H1 (cell line): ENCODE measurements around the gene OTOGL. TPM values are rescaled to one million over a fixed set of nuclear protein-coding genes. Genes with fewer than 3 reads are reported as not detected.

Source experiments
- CTCF ChIA-PET: fragments of 300-600 bp; sonication (Branson Sonifier 250); formaldehyde crosslinking; loops from one replicate; lab custom pipeline; 2021; ENCODE audit not compliant: partially characterized antibody; lab: Charles Lee
- POLR2A ChIA-PET: fragments of 300-600 bp; sonication (Branson Sonifier 250); formaldehyde crosslinking; loops from one replicate; lab custom pipeline; 2021; ENCODE audit warnings: inconsistent platforms; ENCODE audit not compliant: partially characterized antibody; lab: Charles Lee
- DNase-seq, 2 experiments: peaks; one replicate each; pipeline versions ENCODE4 v3.0.0 to v3.0.0-alpha.2; 2010 to 2022; ENCODE audit warnings: low spot score in 2 of 2, low read depth in 1 of 2, mixed read lengths in 1 of 2
- FAIRE-seq: peaks from 2 replicates; lab custom pipeline; 2011; peaks lifted over from hg19 to GRCh38; lab: Jason Lieb, UNC
- H2AFZ ChIP-seq: 2 replicates; pipeline ENCODE4 v1.8.1; 2012; ENCODE audit warnings: low read length, inconsistent platforms
- H2AK5ac ChIP-seq: 2 replicates; pipeline ENCODE4 v1.6.1; 2013; ENCODE audit warnings: low read depth, low read length
- H2BK120ac ChIP-seq: replicated peaks from 2 replicates; pipeline ENCODE3; 2013; ENCODE audit warnings: low read depth, low read length, inconsistent platforms
- H2BK12ac ChIP-seq: 2 replicates; pipeline ENCODE4 v1.6.1; 2013; ENCODE audit warnings: low read depth, low read length
- H2BK15ac ChIP-seq: 2 replicates; pipeline ENCODE4 v1.6.1; 2013; ENCODE audit warnings: low read length
- H2BK20ac ChIP-seq: 2 replicates; pipeline ENCODE4 v1.6.1; 2013; ENCODE audit warnings: low read length
- H2BK5ac ChIP-seq: 2 replicates; pipeline ENCODE4 v1.6.1; 2013; ENCODE audit warnings: low read depth, low read length
- H3K14ac ChIP-seq: 2 replicates; pipeline ENCODE4 v1.6.1; 2013; ENCODE audit warnings: inconsistent platforms; ENCODE audit not compliant: insufficient read length
- H3K18ac ChIP-seq: 2 replicates; pipeline ENCODE4 v1.6.1; 2013; ENCODE audit warnings: low read length; ENCODE audit errors: extremely low read depth
- H3K23ac ChIP-seq: 2 replicates; pipeline ENCODE4 v1.6.1; 2013; ENCODE audit warnings: inconsistent platforms; ENCODE audit not compliant: insufficient read length
- H3K23me2 ChIP-seq: 2 replicates; pipeline ENCODE4 v1.6.1; 2013; ENCODE audit warnings: low read depth, low read length
- H3K27ac ChIP-seq: 2 replicates; pipeline ENCODE4 v1.6.1; 2011; ENCODE audit warnings: low read depth, low read length, inconsistent platforms
- H3K27me3 ChIP-seq, 4 experiments: replicated peaks in 1 of 4; 1 replicate in 1 of 4; 2 replicates in 3 of 4; pipeline versions ENCODE4 v1.6.1 to v1.8.1; 2011 to 2013; ENCODE audit warnings: low read length in 3 of 4, mild to moderate bottlenecking in 3 of 4, inconsistent platforms in 2 of 4, mixed read lengths in 2 of 4, moderate library complexity in 1 of 4; ENCODE audit not compliant: control insufficient read depth in 3 of 4, insufficient read depth in 3 of 4; ENCODE audit errors: extremely low read depth in 1 of 4
- H3K36me3 ChIP-seq, 4 experiments: 2 replicates each; pipeline versions ENCODE4 v1.6.1 to v1.8.1; 2011 to 2013; ENCODE audit warnings: mild to moderate bottlenecking in 4 of 4, low read length in 3 of 4, moderate library complexity in 2 of 4, control low read depth in 1 of 4, inconsistent platforms in 1 of 4; ENCODE audit not compliant: insufficient read depth in 4 of 4, control insufficient read depth in 2 of 4
- H3K4ac ChIP-seq: replicated peaks from 2 replicates; pipeline ENCODE3; 2013; ENCODE audit warnings: low read length, low read depth, mixed read lengths, inconsistent platforms; ENCODE audit not compliant: insufficient read length
- H3K4me1 ChIP-seq, 4 experiments: replicated peaks in 1 of 4; 1 replicate in 1 of 4; 2 replicates in 3 of 4; pipeline versions ENCODE4 v1.6.1 to v1.8.1; 2011 to 2013; ENCODE audit warnings: low read length in 3 of 4, inconsistent platforms in 2 of 4, mixed read lengths in 1 of 4; ENCODE audit not compliant: insufficient read depth in 4 of 4, control insufficient read depth in 3 of 4
- H3K4me2 ChIP-seq, 2 experiments: 2 replicates each; pipeline versions ENCODE4 v1.6.1 to v1.8.1; 2011 to 2013; ENCODE audit warnings: low read depth in 2 of 2, low read length in 2 of 2, control low read depth in 1 of 2, inconsistent platforms in 1 of 2, mild to moderate bottlenecking in 1 of 2; ENCODE audit not compliant: insufficient read depth in 1 of 2
- H3K4me3 ChIP-seq, 4 experiments: fragments of 200-600, 300-600 bp in 1 of 4; sonication (generic), shearing (Covaris generic), sonication (Bioruptor Twin) in 1 of 4; 2 replicates each; pipeline versions ENCODE4 v1.5.1 to v1.8.1; 2011 to 2016; ENCODE audit warnings: low read length in 4 of 4, low read depth in 3 of 4, control low read depth in 2 of 4, inconsistent platforms in 2 of 4, mild to moderate bottlenecking in 2 of 4, mixed read lengths in 1 of 4, moderate library complexity in 1 of 4; ENCODE audit not compliant: insufficient read depth in 2 of 4; ENCODE audit errors: extremely low read depth in 1 of 4
- H3K56ac ChIP-seq: replicated peaks from 2 replicates; pipeline ENCODE3; 2013; ENCODE audit warnings: low read depth, mild to moderate bottlenecking, mixed read lengths, low read length, inconsistent platforms; ENCODE audit not compliant: insufficient read length
- H3K79me1 ChIP-seq: 2 replicates; pipeline ENCODE4 v1.6.1; 2013; ENCODE audit warnings: low read depth, low read length, control low read depth
- H3K79me2 ChIP-seq, 2 experiments: 2 replicates each; pipeline versions ENCODE4 v1.6.1 to v1.8.1; 2012 to 2013; ENCODE audit warnings: low read length in 2 of 2, mild to moderate bottlenecking in 2 of 2, inconsistent platforms in 1 of 2; ENCODE audit not compliant: insufficient read depth in 2 of 2, control insufficient read depth in 1 of 2
- H3K9ac ChIP-seq, 4 experiments: replicated peaks in 1 of 4; 1 replicate in 1 of 4; 2 replicates in 3 of 4; pipeline versions ENCODE4 v1.6.1 to v1.8.1; 2011 to 2013; ENCODE audit warnings: low read depth in 3 of 4, low read length in 3 of 4, control low read depth in 2 of 4, mild to moderate bottlenecking in 2 of 4, moderate library complexity in 2 of 4, inconsistent platforms in 1 of 4; ENCODE audit errors: extremely low read depth in 1 of 4
- H3K9me3 ChIP-seq, 2 experiments: 2 replicates each; pipeline versions ENCODE4 v1.6.1 to v1.8.1; 2012 to 2013; ENCODE audit warnings: mild to moderate bottlenecking in 2 of 2, moderate library complexity in 2 of 2, control low read depth in 1 of 2, inconsistent platforms in 1 of 2, low read depth in 1 of 2, low read length in 1 of 2, mixed read lengths in 1 of 2; ENCODE audit not compliant: insufficient read depth in 2 of 2
- H4K20me1 ChIP-seq, 2 experiments: replicated peaks in 1 of 2; 2 replicates each; pipeline versions ENCODE3 to v1.8.1; 2011 to 2013; ENCODE audit warnings: inconsistent platforms in 2 of 2, low read length in 2 of 2, mild to moderate bottlenecking in 1 of 2; ENCODE audit not compliant: insufficient read depth in 2 of 2, control insufficient read depth in 1 of 2
- H4K5ac ChIP-seq: 2 replicates; pipeline ENCODE4 v1.6.1; 2013; ENCODE audit warnings: low read length, low read depth, mixed read lengths, inconsistent platforms; ENCODE audit not compliant: insufficient read length
- H4K8ac ChIP-seq: 2 replicates; pipeline ENCODE4 v1.8.0; 2013; ENCODE audit warnings: mild to moderate bottlenecking, moderate library complexity, low read length, inconsistent platforms; ENCODE audit not compliant: insufficient read depth; ENCODE audit errors: extremely low read depth
- H4K91ac ChIP-seq: replicated peaks from 2 replicates; pipeline ENCODE3; 2013; ENCODE audit warnings: low read length, mixed read lengths, inconsistent platforms; ENCODE audit not compliant: insufficient read length
- BRCA1 ChIP-seq: IDR thresholded peaks from 2 replicates; pipeline ENCODE4 v1.6.1; 2012; ENCODE audit warnings: low read depth, low read length, improper control_type of control experiment
- CHD1 ChIP-seq: IDR thresholded peaks from 2 replicates; pipeline ENCODE4 v1.6.1; 2012; ENCODE audit warnings: low read depth, low read length, improper control_type of control experiment
- RAD21 ChIP-seq, 2 experiments: IDR thresholded peaks in 1 of 2; conservative IDR thresholded peaks in 1 of 2; 2 replicates each; pipeline ENCODE4 v1.6.1; 2011; ENCODE audit warnings: low read depth in 2 of 2, low read length in 2 of 2, improper control_type of control experiment in 1 of 2, inconsistent platforms in 1 of 2, mild to moderate bottlenecking in 1 of 2, moderate library complexity in 1 of 2
- TBP ChIP-seq: IDR thresholded peaks from 2 replicates; pipeline ENCODE4 v1.6.1; 2011; ENCODE audit warnings: low read depth, low read length, improper control_type of control experiment
- WGBS, 2 experiments: shearing (Covaris generic) in 1 of 2; methylation state at CpG; one replicate each; pipeline versions ENCODE4 v1.1.6 to v1.1.7; 2013 to 2015; ENCODE audit warnings: low lambda C conversion rate in 2 of 2, mixed read lengths in 2 of 2, inconsistent platforms in 1 of 2, low coverage in 1 of 2, missing lambda C conversion rate in 1 of 2; ENCODE audit not compliant: insufficient replicate concordance in 2 of 2, insufficient coverage in 1 of 2, insufficient read length in 1 of 2; ENCODE audit errors: extremely low coverage in 1 of 2, missing lambda C conversion rate in 1 of 2; 5-methylcytosine and 5-hydroxymethylcytosine counted together
- polyA plus RNA-seq, 7 experiments: library from polyadenylated mRNA; depleted of rRNA in 3 of 7; stranded (reverse) in 5 of 7; unstranded in 2 of 7; fragments of >200 nt in 5 of 7; fragments of 200-250 nt in 2 of 7; gene quantifications; 1 replicate in 5 of 7; 2 replicates in 1 of 7; 4 replicates in 1 of 7; pipeline versions ENCODE4 v1.2.1 to v1.2.3, GENCODE V29; 2011 to 2013; ENCODE audit warnings: missing spikeins in 2 of 7, mixed read lengths in 2 of 7
- total RNA-seq: library from RNA; stranded (reverse); fragmentation: NEBNext Ultra II Directional; extraction: Animal tissue kit (Norgen Biotek cat#: 25700); gene quantifications from 2 replicates; pipeline ENCODE4 v1.2.1, GENCODE V29; 2021

OTOGL gene
- total and polyA plus RNA-seq, 2 of the 8 experiments (the other 6 are each of a cell fraction or from before 2014, with no cell fraction given) = 0.12 to 0.17 TPM

DNA sequence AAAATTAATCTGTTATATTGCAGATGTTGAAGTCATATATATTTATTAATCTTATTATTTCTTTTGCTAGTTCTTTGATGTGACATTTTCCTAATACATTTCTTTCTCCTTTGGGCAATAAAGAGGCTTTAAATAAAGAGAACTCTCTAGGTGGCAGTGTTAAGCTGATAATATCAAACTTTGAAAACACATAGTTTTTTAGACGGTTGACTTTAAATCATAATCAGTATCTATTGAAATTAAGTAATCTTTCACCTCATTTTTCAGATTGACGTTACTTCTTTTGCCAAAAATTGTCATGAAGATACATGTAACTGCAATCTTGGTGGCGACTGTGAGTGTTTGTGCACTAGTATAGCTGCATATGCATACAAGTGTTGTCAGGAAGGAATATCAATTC, 213.9 kb downstream of the OTOGL start:
- no peak overlapping the region for H3K18ac ChIP-seq
- H3K14ac ChIP-seq = no peak overlapping the region
- H2BK12ac ChIP-seq = no peak overlapping the region
- no peaks in the 10 kb centered on the region for H3K9me3 ChIP-seq
- H2AFZ ChIP-seq = no peak overlapping the region
- H3K27ac ChIP-seq = no peak overlapping the region
- H4K20me1 ChIP-seq = no peaks in the 10 kb centered on the region
- no peak overlapping the region for H3K9ac ChIP-seq
- peaks cover 0 to 3% (median 1%) of the 10 kb centered on the region in 4 experiments; a peak in 2 of 7 replicates for H3K4me1 ChIP-seq
- POLR2A ChIA-PET = no interaction called here
- WGBS, 2 experiments = 89% methylated on average over 3 of the region's 3 CpGs; no CpG with 5 or more reads in 1 of the 2 experiments
- H2BK120ac ChIP-seq = no peak overlapping the region
- no peak overlapping the region for H3K4ac ChIP-seq
- no peak for TF ChIP-seq TBP
- no peak for TF ChIP-seq RAD21 (IDR thresholded peaks at IDR 0.05 in 1 of 2, conservative IDR thresholded peaks at IDR 0.05 in 1 of 2; ENCODE audit: low read depth in 2 of 2, low read length in 2 of 2)
- TF ChIP-seq BRCA1 = no peak
- no peak for TF ChIP-seq CHD1
- H3K23ac ChIP-seq = no peak overlapping the region
- H4K8ac ChIP-seq = no peak overlapping the region
- H3K27me3 ChIP-seq = no peaks in the 10 kb centered on the region
- no peak overlapping the region for H3K4me2 ChIP-seq
- CTCF ChIA-PET = interaction anchor here (0.8 to 1.8 kb wide), 2 partner anchors 19 to 118 kb away, joined by 3 to 4 read pairs; no protein-coding TSS in a partner anchor
- no peak overlapping the region for H2BK5ac ChIP-seq
- no peak overlapping the region for H3K56ac ChIP-seq
- H3K36me3 ChIP-seq = no peaks in the 10 kb centered on the region
- H4K91ac ChIP-seq = no peak overlapping the region
- no peak overlapping the region for H2AK5ac ChIP-seq
- FAIRE-seq (no peak), DNase-seq (no peak)
- no peak overlapping the region for H2BK20ac ChIP-seq
- no peaks in the 10 kb centered on the region for H3K79me1 ChIP-seq
- H3K23me2 ChIP-seq = no peaks in the 10 kb centered on the region
- H4K5ac ChIP-seq = no peak overlapping the region
- H2BK15ac ChIP-seq = no peak overlapping the region
- H3K4me3 ChIP-seq = no peak overlapping the region
- H3K79me2 ChIP-seq = no peaks in the 10 kb centered on the region
